ENCODE measurements around the gene ASAH2. TPM values are rescaled to one million over a fixed set of nuclear protein-coding genes. Genes with fewer than 3 reads are reported as not detected.

ASAH2 gene
- polyA plus RNA-seq, 3 donors, result not detected

- H3K9me3 ChIP-seq (replicated peaks in 1 of 2; ENCODE audit: control insufficient read depth in 1 of 2, insufficient read depth in 1 of 2, low read length in 2 of 2), result no peaks in the 10 kb centered on the region
- H2AFZ ChIP-seq (ENCODE audit: insufficient read depth, low read depth, low read length, poor library complexity, severe bottlenecking), result no peak overlapping the region
- no peak overlapping the region for H3K4me2 ChIP-seq (replicated peaks; ENCODE audit: extremely low read depth, low read length, poor library complexity, severe bottlenecking)
- Mint-ChIP-seq H3K4me1 (peaks cover 17% of the 10 kb centered on the region), H3K27me3 (ENCODE audit: low read depth in 3 of 3) (peaks cover 0 to 2% (median 1%) of the 10 kb centered on the region in 3 donors), H3K9me3 (no peaks in the 10 kb centered on the region), H3K4me3 (no peak overlapping the region), H3K36me3 (no peaks in the 10 kb centered on the region), H3K27ac (no peak overlapping the region)
- intact Hi-C loops (cut with micrococcal nuclease), result no loop called here
- H3K4me1 ChIP-seq (ENCODE audit: control insufficient read depth in 1 of 2, insufficient read depth in 2 of 2, low read length in 2 of 2), result peaks cover 0 to 7% of the 10 kb centered on the region in 2 donors
- DNase-seq, result no peak
- H3K9ac ChIP-seq (ENCODE audit: insufficient read depth, low read length, poor library complexity, severe bottlenecking), result no peak overlapping the region
- H3K36me3 ChIP-seq (replicated peaks in 1 of 2; ENCODE audit: control insufficient read depth in 1 of 2, insufficient read depth in 2 of 2, low read length in 2 of 2), result no peaks in the 10 kb centered on the region
- TF ChIP-seq, protein P1, sequence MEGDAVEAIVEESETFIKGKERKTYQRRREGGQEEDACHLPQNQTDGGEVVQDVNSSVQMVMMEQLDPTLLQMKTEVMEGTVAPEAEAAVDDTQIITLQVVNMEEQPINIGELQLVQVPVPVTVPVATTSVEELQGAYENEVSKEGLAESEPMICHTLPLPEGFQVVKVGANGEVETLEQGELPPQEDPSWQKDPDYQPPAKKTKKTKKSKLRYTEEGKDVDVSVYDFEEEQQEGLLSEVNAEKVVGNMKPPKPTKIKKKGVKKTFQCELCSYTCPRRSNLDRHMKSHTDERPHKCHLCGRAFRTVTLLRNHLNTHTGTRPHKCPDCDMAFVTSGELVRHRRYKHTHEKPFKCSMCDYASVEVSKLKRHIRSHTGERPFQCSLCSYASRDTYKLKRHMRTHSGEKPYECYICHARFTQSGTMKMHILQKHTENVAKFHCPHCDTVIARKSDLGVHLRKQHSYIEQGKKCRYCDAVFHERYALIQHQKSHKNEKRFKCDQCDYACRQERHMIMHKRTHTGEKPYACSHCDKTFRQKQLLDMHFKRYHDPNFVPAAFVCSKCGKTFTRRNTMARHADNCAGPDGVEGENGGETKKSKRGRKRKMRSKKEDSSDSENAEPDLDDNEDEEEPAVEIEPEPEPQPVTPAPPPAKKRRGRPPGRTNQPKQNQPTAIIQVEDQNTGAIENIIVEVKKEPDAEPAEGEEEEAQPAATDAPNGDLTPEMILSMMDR (IDR thresholded peaks at IDR 0.05), result no peak
- no peak overlapping the region for H3K27ac ChIP-seq (ENCODE audit: low read depth in 1 of 2, low read length in 2 of 2)
- H4K20me1 ChIP-seq (ENCODE audit: insufficient read depth, low read length), result no peaks in the 10 kb centered on the region
- no peaks in the 10 kb centered on the region for H3K27me3 ChIP-seq (ENCODE audit: control insufficient read depth in 2 of 2, insufficient read depth in 2 of 2, low read length in 2 of 2)
- WGBS (ENCODE audit: insufficient coverage), result no CpG with 5 or more reads among the region's 6 CpGs
- H3K4me3 ChIP-seq (replicated peaks in 1 of 3; ENCODE audit: low read depth in 2 of 3, low read length in 3 of 3), result no peak overlapping the region
- H3K79me2 ChIP-seq (ENCODE audit: insufficient read depth, low read length), result no peaks in the 10 kb centered on the region
These were observed 37.9 kb upstream of the ASAH2 start for GRCh38 chr10:50289196-50289595.

GRCh38 chr10:50286996-50287803 is 35.9 kb upstream of the ASAH2 start:
- TF ChIP-seq, protein P1 (IDR thresholded peaks at IDR 0.05), result no peak
- Histone ChIP-seq H3K4me2 (replicated peaks; ENCODE audit: extremely low read depth, low read length, poor library complexity, severe bottlenecking) (no peak overlapping the region), H3K4me1 (ENCODE audit: control insufficient read depth in 1 of 2, insufficient read depth in 2 of 2, low read length in 2 of 2) (peaks cover 0 to 7% of the 10 kb centered on the region in 2 donors), H3K79me2 (ENCODE audit: insufficient read depth, low read length) (no peaks in the 10 kb centered on the region), H3K27ac (ENCODE audit: low read depth in 1 of 2, low read length in 2 of 2) (no peak overlapping the region), H3K9ac (ENCODE audit: insufficient read depth, low read length, poor library complexity, severe bottlenecking) (no peak overlapping the region), H3K27me3 (ENCODE audit: control insufficient read depth in 2 of 2, insufficient read depth in 2 of 2, low read length in 2 of 2) (no peaks in the 10 kb centered on the region), H4K20me1 (ENCODE audit: insufficient read depth, low read length) (no peaks in the 10 kb centered on the region), H3K36me3 (replicated peaks in 1 of 2; ENCODE audit: control insufficient read depth in 1 of 2, insufficient read depth in 2 of 2, low read length in 2 of 2) (no peaks in the 10 kb centered on the region), H3K9me3 (replicated peaks in 1 of 2; ENCODE audit: control insufficient read depth in 1 of 2, insufficient read depth in 1 of 2, low read length in 2 of 2) (no peaks in the 10 kb centered on the region), H3K4me3 (replicated peaks in 1 of 3; ENCODE audit: low read depth in 2 of 3, low read length in 3 of 3) (no peak overlapping the region), H2AFZ (ENCODE audit: insufficient read depth, low read depth, low read length, poor library complexity, severe bottlenecking) (no peak overlapping the region)
- Mint-ChIP-seq H3K4me3 (no peak overlapping the region), H3K36me3 (no peaks in the 10 kb centered on the region), H3K27ac (no peak overlapping the region), H3K4me1 (peaks cover 11% of the 10 kb centered on the region), H3K9me3 (no peaks in the 10 kb centered on the region), H3K27me3 (ENCODE audit: low read depth in 3 of 3) (peaks cover 0 to 2% (median 1%) of the 10 kb centered on the region in 3 donors)
- 81% methylated on average over 6 of the region's 9 CpGs for WGBS (ENCODE audit: insufficient coverage)
- no peak for DNase-seq
- intact Hi-C loops (cut with micrococcal nuclease), result no loop called here

Data from CD14-positive monocyte (primary cell).